Immature natural killer cell (primary cell): ENCODE data around the gene GLP2R. TPM values are rescaled to one million over a fixed set of nuclear protein-coding genes. Genes with fewer than 3 reads are reported as not detected.

Experiments used
- DNase-seq, 3 donors: peaks; one replicate each; pipeline ENCODE4 v3.0.0; 2022; ENCODE audit warnings: mixed read lengths in 1 of 3
- H3K27ac Mint-ChIP-seq, 6 donors: one replicate each; pipeline ENCODE4 v1.8.0; 2020; ENCODE audit warnings: mixed read lengths in 6 of 6, mild to moderate bottlenecking in 5 of 6, inconsistent platforms in 4 of 6, moderate library complexity in 3 of 6
- H3K27me3 Mint-ChIP-seq, 3 donors: one replicate each; pipeline ENCODE4 v1.8.0; 2020 to 2021; ENCODE audit warnings: low read depth in 3 of 3, mild to moderate bottlenecking in 3 of 3, mixed read lengths in 3 of 3, moderate library complexity in 3 of 3, inconsistent platforms in 1 of 3
- H3K36me3 Mint-ChIP-seq, 3 donors: one replicate each; pipeline ENCODE4 v1.8.0; 2020; ENCODE audit warnings: mixed read lengths in 3 of 3, inconsistent platforms in 2 of 3, mild to moderate bottlenecking in 2 of 3
- H3K4me1 Mint-ChIP-seq, 2 donors: one replicate each; pipeline ENCODE4 v1.8.0; 2020; ENCODE audit warnings: inconsistent platforms in 2 of 2, mild to moderate bottlenecking in 2 of 2, mixed read lengths in 2 of 2, moderate library complexity in 1 of 2
- H3K4me3 Mint-ChIP-seq, 5 donors: one replicate each; pipeline ENCODE4 v1.8.0; 2020; ENCODE audit warnings: mild to moderate bottlenecking in 5 of 5, mixed read lengths in 5 of 5, inconsistent platforms in 3 of 5, moderate library complexity in 3 of 5
- H3K9me3 Mint-ChIP-seq, 6 donors: one replicate each; pipeline ENCODE4 v1.8.0; 2020; ENCODE audit warnings: mild to moderate bottlenecking in 6 of 6, mixed read lengths in 6 of 6, inconsistent platforms in 4 of 6, moderate library complexity in 3 of 6
- polyA plus RNA-seq, 3 donors: library from polyadenylated mRNA; unstranded; fragments of 300-500 nt; fragmentation: Illumina TruSeq; gene quantifications; one replicate each; pipeline ENCODE4 v1.2.3, GENCODE V29; 2021

The GLP2R gene
- polyA plus RNA-seq, 3 donors from 2014 or later, result not detected

- peaks cover 0 to 3% (median 0%) of the 10 kb centered on the region in 3 donors for H3K36me3 Mint-ChIP-seq
- H3K27me3 Mint-ChIP-seq, result peaks cover 8 to 12% (median 10%) of the 10 kb centered on the region in 3 donors
- no peak overlapping the region for H3K4me3 Mint-ChIP-seq
Observed at GRCh38 chr17:9824094-9824493, 1.6 kb upstream of the GLP2R start.

GRCh38 chr17:9824797-9825338, 856 bp upstream of the GLP2R start:
- H3K4me3 Mint-ChIP-seq, result no peak overlapping the region
- peaks cover 0 to 3% (median 0%) of the 10 kb centered on the region in 3 donors for H3K36me3 Mint-ChIP-seq
- H3K27me3 Mint-ChIP-seq, result peaks cover 8 to 10% (median 9%) of the 10 kb centered on the region in 3 donors
- DNase-seq, result no peak
- H3K27ac Mint-ChIP-seq, result no peak overlapping the region
- H3K9me3 Mint-ChIP-seq, result no peaks in the 10 kb centered on the region
- H3K4me1 Mint-ChIP-seq, result no peaks in the 10 kb centered on the region

More at GRCh38 chr17:9824094-9824493, 1.6 kb upstream of the GLP2R start:
- DNase-seq, result no peak
- no peaks in the 10 kb centered on the region for H3K4me1 Mint-ChIP-seq
- no peak overlapping the region for H3K27ac Mint-ChIP-seq
- H3K9me3 Mint-ChIP-seq, result no peaks in the 10 kb centered on the region

- Mint-ChIP-seq H3K9me3 (no peaks in the 10 kb centered on the region), H3K36me3 (no peaks in the 10 kb centered on the region), H3K4me1 (no peaks in the 10 kb centered on the region), H3K27ac (no peak overlapping the region), H3K4me3 (no peak overlapping the region), H3K27me3 (peaks cover 2 to 5% (median 3%) of the 10 kb centered on the region in 3 donors)
- no peak for DNase-seq
Observed at GRCh38 chr17:9828296-9829295, 2.9 kb downstream of the GLP2R start.

GRCh38 chr17:9829343-9829742, 3.6 kb downstream of the GLP2R start:
- Mint-ChIP-seq H3K4me3 (no peak overlapping the region), H3K27ac (no peak overlapping the region), H3K27me3 (peaks cover 2 to 5% (median 3%) of the 10 kb centered on the region in 3 donors), H3K4me1 (no peaks in the 10 kb centered on the region), H3K9me3 (no peaks in the 10 kb centered on the region), H3K36me3 (no peaks in the 10 kb centered on the region)
- DNase-seq, result no peak

- DNase-seq, result no peak
- no peak overlapping the region for H3K4me3 Mint-ChIP-seq
- H3K36me3 Mint-ChIP-seq, result no peaks in the 10 kb centered on the region
- H3K27ac Mint-ChIP-seq, result no peak overlapping the region
- H3K27me3 Mint-ChIP-seq, result peaks cover 0 to 2% (median 0%) of the 10 kb centered on the region in 3 donors
- H3K9me3 Mint-ChIP-seq, result no peaks in the 10 kb centered on the region
- H3K4me1 Mint-ChIP-seq, result no peaks in the 10 kb centered on the region
Observed at GRCh38 chr17:9830711-9831110, 5.0 kb downstream of the GLP2R start.

- Mint-ChIP-seq H3K9me3 (no peaks in the 10 kb centered on the region), H3K27ac (no peak overlapping the region), H3K27me3 (peaks cover 0 to 3% (median 2%) of the 10 kb centered on the region in 3 donors), H3K4me1 (no peaks in the 10 kb centered on the region), H3K4me3 (no peak overlapping the region), H3K36me3 (no peaks in the 10 kb centered on the region)
- DNase-seq, result no peak
Observed at GRCh38 chr17:9833922-9834321, 8.2 kb downstream of the GLP2R start.

GRCh38 chr17:9837551-9838471, 12.1 kb downstream of the GLP2R start:
- DNase-seq, result no peak
- no peak overlapping the region for H3K4me3 Mint-ChIP-seq
- H3K27ac Mint-ChIP-seq, result no peak overlapping the region
- no peaks in the 10 kb centered on the region for H3K36me3 Mint-ChIP-seq
- H3K9me3 Mint-ChIP-seq, result no peaks in the 10 kb centered on the region
- H3K27me3 Mint-ChIP-seq, result peaks cover 0 to 3% (median 2%) of the 10 kb centered on the region in 3 donors
- no peaks in the 10 kb centered on the region for H3K4me1 Mint-ChIP-seq

GRCh38 chr17:9839433-9839832, 13.7 kb downstream of the GLP2R start:
- Mint-ChIP-seq H3K9me3 (no peaks in the 10 kb centered on the region), H3K27me3 (peaks cover 0 to 7% (median 2%) of the 10 kb centered on the region in 3 donors), H3K4me1 (no peaks in the 10 kb centered on the region), H3K36me3 (no peaks in the 10 kb centered on the region), H3K4me3 (no peak overlapping the region), H3K27ac (no peak overlapping the region)
- DNase-seq, result no peak

GRCh38 chr17:9842057-9842758, 16.5 kb downstream of the GLP2R start:
- no peaks in the 10 kb centered on the region for H3K4me1 Mint-ChIP-seq
- no peak overlapping the region for H3K4me3 Mint-ChIP-seq
- H3K36me3 Mint-ChIP-seq, result no peaks in the 10 kb centered on the region
- H3K27ac Mint-ChIP-seq, result no peak overlapping the region
- H3K9me3 Mint-ChIP-seq, result no peaks in the 10 kb centered on the region
- peaks cover 0 to 9% (median 3%) of the 10 kb centered on the region in 3 donors for H3K27me3 Mint-ChIP-seq
- DNase-seq, result no peak

GRCh38 chr17:9843152-9844010, 17.7 kb downstream of the GLP2R start:
- Mint-ChIP-seq H3K4me3 (no peak overlapping the region), H3K27me3 (peaks cover 2 to 6% (median 3%) of the 10 kb centered on the region in 3 donors), H3K4me1 (no peaks in the 10 kb centered on the region), H3K27ac (no peak overlapping the region), H3K36me3 (no peaks in the 10 kb centered on the region), H3K9me3 (no peaks in the 10 kb centered on the region)
- DNase-seq, result no peak

- DNase-seq, result no peak
- H3K4me3 Mint-ChIP-seq, result no peak overlapping the region
- H3K27me3 Mint-ChIP-seq, result peaks cover 2 to 6% (median 3%) of the 10 kb centered on the region in 3 donors
- H3K36me3 Mint-ChIP-seq, result no peaks in the 10 kb centered on the region
- no peaks in the 10 kb centered on the region for H3K4me1 Mint-ChIP-seq
- no peak overlapping the region for H3K27ac Mint-ChIP-seq
- H3K9me3 Mint-ChIP-seq, result no peaks in the 10 kb centered on the region
Observed at GRCh38 chr17:9844153-9844552, 18.4 kb downstream of the GLP2R start.

- H3K36me3 Mint-ChIP-seq, result no peaks in the 10 kb centered on the region
- no peaks in the 10 kb centered on the region for H3K9me3 Mint-ChIP-seq
- no peak for DNase-seq
Observed at GRCh38 chr17:9845306-9845705, 19.6 kb downstream of the GLP2R start.

More at GRCh38 chr17:9845306-9845705, 19.6 kb downstream of the GLP2R start:
- H3K27ac Mint-ChIP-seq, result no peak overlapping the region
- peaks cover 2 to 6% (median 3%) of the 10 kb centered on the region in 3 donors for H3K27me3 Mint-ChIP-seq
- no peaks in the 10 kb centered on the region for H3K4me1 Mint-ChIP-seq
- H3K4me3 Mint-ChIP-seq, result no peak overlapping the region
